Kidney tubule cell (primary cell): Measurements from ENCODE around the gene PRKCZ.

Experiments
- DNase-seq: peaks from one replicate; pipeline ENCODE4 v3.0.0-alpha.2; 2018; ENCODE audit warnings: low spot score

The PRKCZ gene

GRCh38 chr1:2024887-2025286 is 25.3 kb upstream of the PRKCZ start:
- DNase-seq = no peak

GRCh38 chr1:2025491-2025981 is 24.7 kb upstream of the PRKCZ start:
- DNase-seq = no peak

GRCh38 chr1:2027961-2028583 is 22.1 kb upstream of the PRKCZ start:
- DNase-seq = no peak

GRCh38 chr1:2028870-2029560 is 21.2 kb upstream of the PRKCZ start:
- DNase-seq = no peak

- no peak for DNase-seq
Observed at GRCh38 chr1:2029561-2029960, 20.6 kb upstream of the PRKCZ start.

- DNase-seq = no peak
Observed at GRCh38 chr1:2030076-2030871, 19.9 kb upstream of the PRKCZ start.

GRCh38 chr1:2031546-2032540 is 18.4 kb upstream of the PRKCZ start:
- no peak for DNase-seq

GRCh38 chr1:2032737-2033136 is 17.5 kb upstream of the PRKCZ start:
- no peak for DNase-seq

- DNase-seq = no peak
Observed at GRCh38 chr1:2033165-2033564, 17.0 kb upstream of the PRKCZ start.

- DNase-seq = no peak
Observed at GRCh38 chr1:2036287-2036686, 13.9 kb upstream of the PRKCZ start.

GRCh38 chr1:2037314-2037979 is 12.8 kb upstream of the PRKCZ start:
- no peak for DNase-seq

GRCh38 chr1:2038229-2038628 is 12.0 kb upstream of the PRKCZ start:
- DNase-seq = no peak

- no peak for DNase-seq
Observed at GRCh38 chr1:2039251-2039650, 11.0 kb upstream of the PRKCZ start.

GRCh38 chr1:2041305-2041704 is 8.9 kb upstream of the PRKCZ start:
- DNase-seq = no peak

GRCh38 chr1:2041887-2042286 is 8.3 kb upstream of the PRKCZ start:
- no peak for DNase-seq

GRCh38 chr1:2042830-2043773 is 7.1 kb upstream of the PRKCZ start:
- DNase-seq = no peak

- DNase-seq = no peak
Observed at GRCh38 chr1:2043886-2044285, 6.3 kb upstream of the PRKCZ start.

- peak; percentile 62 for DNase-seq
Observed at GRCh38 chr1:2044510-2045319, 5.5 kb upstream of the PRKCZ start.
